ENCODE data around the gene FGD2.

FGD2 gene

DNA sequence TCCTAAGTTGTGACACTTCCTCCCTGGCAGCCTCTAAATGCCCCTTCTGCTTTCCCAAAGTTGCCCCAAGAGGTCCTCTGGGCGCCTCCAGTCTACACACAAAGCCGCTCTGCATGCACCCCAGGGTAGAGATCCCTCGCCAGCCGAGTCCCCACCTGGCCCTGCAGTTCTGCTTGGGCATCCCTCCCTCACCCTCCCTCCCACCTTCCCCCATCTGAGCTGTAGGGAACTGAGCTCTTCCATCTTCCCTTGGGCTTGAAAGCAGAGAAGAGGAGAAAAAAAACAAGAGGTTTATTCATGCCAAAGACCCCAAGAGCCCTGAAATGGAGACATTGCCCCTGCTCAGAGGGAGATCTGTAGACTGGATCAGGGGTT, 5.7 kb upstream of the FGD2 start:
- TF ChIP-seq GABPA (IDR thresholded peaks at IDR 0.05; ENCODE audit: low read depth) (no peak), SPI1 (IDR thresholded peaks at IDR 0.05; ENCODE audit: borderline replicate concordance, low read depth) (no peak; the same call in 1 of the 2 replicates), POLR2AphosphoS5 (IDR thresholded peaks at IDR 0.05; ENCODE audit: low read depth) (no peak), CTCF (IDR thresholded peaks at IDR 0.05; ENCODE audit: insufficient read depth, low read length) (no peak), REST (IDR thresholded peaks at IDR 0.05; ENCODE audit: insufficient replicate concordance, low read depth) (no peak)
- DNase-seq (ENCODE audit: low read depth in 1 of 2, low spot score in 1 of 2) = no peak
- Histone ChIP-seq H3K4me3 (replicated peaks; ENCODE audit: insufficient read depth, low read length) (no peak overlapping the region), H3K27ac (replicated peaks) (no peak overlapping the region), H3K27me3 (ENCODE audit: insufficient read depth, poor library complexity, severe bottlenecking) (no peaks in the 10 kb centered on the region)

DNA sequence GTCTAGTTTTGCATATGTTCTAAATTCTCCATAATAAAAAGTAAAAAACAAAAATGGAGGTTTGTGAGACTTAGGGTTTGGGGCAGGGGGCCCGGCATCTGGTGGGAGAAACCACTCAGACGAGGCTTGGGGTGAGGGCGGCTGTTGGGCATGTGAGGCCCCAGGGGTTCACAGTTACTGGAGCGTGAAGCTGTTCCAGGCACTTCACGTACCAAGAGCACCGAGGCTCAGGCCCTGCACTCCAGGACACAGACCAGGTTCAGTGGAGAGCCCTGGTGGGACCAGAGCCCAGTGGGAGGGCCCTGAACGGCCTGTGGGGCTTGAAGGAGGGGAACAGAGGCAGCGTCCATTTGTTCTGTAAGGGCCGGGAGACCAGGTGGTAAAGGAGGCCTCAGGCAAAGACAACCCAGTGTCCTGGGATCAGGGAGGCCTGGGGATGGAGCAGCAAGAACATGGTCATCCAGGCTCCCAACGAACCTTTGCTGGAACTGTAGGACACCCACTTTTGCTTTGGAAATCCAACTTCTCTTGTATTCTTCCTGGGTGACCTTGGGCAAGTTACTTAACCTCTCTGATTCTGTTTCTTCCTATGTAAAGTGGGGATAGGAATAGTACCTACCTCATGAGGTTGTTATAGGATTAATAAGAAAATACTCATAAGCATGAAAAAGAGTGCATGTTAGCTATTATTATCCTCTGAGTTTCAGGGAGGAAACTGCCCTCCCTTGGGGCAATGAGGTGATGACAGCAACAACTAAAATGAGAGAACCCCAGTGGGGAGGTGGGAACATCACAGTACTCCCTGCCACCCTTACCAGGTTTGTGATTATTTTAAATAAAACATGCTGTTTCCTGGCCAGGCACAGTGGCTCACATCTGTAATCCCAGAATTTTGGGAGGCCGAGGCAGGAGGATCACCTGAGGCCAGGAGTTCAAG, 1.1 kb upstream of the FGD2 start:
- Histone ChIP-seq H3K27me3 (ENCODE audit: insufficient read depth, poor library complexity, severe bottlenecking) (no peaks in the 10 kb centered on the region), H3K27ac (replicated peaks) (no peak overlapping the region), H3K4me3 (replicated peaks; ENCODE audit: insufficient read depth, low read length) (no peak overlapping the region)
- no peak for DNase-seq (ENCODE audit: low read depth in 1 of 2, low spot score in 1 of 2)
- TF ChIP-seq POLR2AphosphoS5 (IDR thresholded peaks at IDR 0.05; ENCODE audit: low read depth) = no peak
- no peak for TF ChIP-seq SPI1 (IDR thresholded peaks at IDR 0.05; ENCODE audit: borderline replicate concordance, low read depth)
- no peak for TF ChIP-seq CTCF (IDR thresholded peaks at IDR 0.05; ENCODE audit: insufficient read depth, low read length)
- TF ChIP-seq GABPA (IDR thresholded peaks at IDR 0.05; ENCODE audit: low read depth) = no peak
- no peak for TF ChIP-seq REST (IDR thresholded peaks at IDR 0.05; ENCODE audit: insufficient replicate concordance, low read depth)

- Histone ChIP-seq H3K4me3 (replicated peaks; ENCODE audit: insufficient read depth, low read length) (no peak overlapping the region), H3K27ac (replicated peaks) (no peak overlapping the region), H3K27me3 (ENCODE audit: insufficient read depth, poor library complexity, severe bottlenecking) (no peaks in the 10 kb centered on the region)
- TF ChIP-seq REST (IDR thresholded peaks at IDR 0.05; ENCODE audit: insufficient replicate concordance, low read depth) (no peak), GABPA (IDR thresholded peaks at IDR 0.05; ENCODE audit: low read depth) (no peak)
- no peak for DNase-seq (ENCODE audit: low read depth in 1 of 2, low spot score in 1 of 2)
Measured at GRCh38 chr6:37005827-37006567, 542 bp downstream of the FGD2 start.
